ENCODE data around the gene SLC27A3. TPM values are rescaled to one million over a fixed set of nuclear protein-coding genes. Genes with fewer than 3 reads are reported as not detected.

The SLC27A3 gene
- total RNA-seq (10 to 100 TPM; 52.4 to 54.5 TPM), polyA plus RNA-seq (100 to 1,000 TPM in 1 of 2 donors, 10 to 100 TPM in 1; 26.3 to 166 TPM)
- long read RNA-seq, donor 1, transcript SLC27A3-201 (10 exons, 3,351 nt): major isoform, 108 of 133 reads
- long read RNA-seq, donor 1, partial matches to known transcripts: 4 of 133 reads
- long read RNA-seq, donor 1, other reads (novel, unspliced or antisense): 20 of 133 reads
- long read RNA-seq, donor 2, transcript SLC27A3-201 (10 exons, 3,351 nt): major isoform, 29 of 48 reads
- long read RNA-seq, donor 2, partial matches to known transcripts: 4 of 48 reads
- long read RNA-seq, donor 2, other reads (novel, unspliced or antisense): 12 of 48 reads

GRCh38 chr1:153774780-153775457 is at the start of gene SLC27A3:
SLC27A3 (plus strand) TSS chr1:153775407; CDS start chr1:153775498, 91 bp downstream.
- H3K27ac ChIP-seq (ENCODE audit: low read depth in 1 of 2, low read length in 2 of 2): peak within 1 kb of the TSS; percentile 54 to 82
- peak within 1 kb of the TSS; percentile 47 to 50 for H3K4me3 ChIP-seq (ENCODE audit: low read length in 2 of 2)
- DNase-seq (peak; percentile 91 to 94), ATAC-seq (ENCODE audit: low FRiP score) (peak; percentile 94)
- H3K27me3 ChIP-seq (ENCODE audit: control insufficient read depth in 1 of 2, insufficient read depth in 2 of 2, low read length in 1 of 2): no peaks in the 10 kb centered on the region
- H3K36me3 ChIP-seq (ENCODE audit: control insufficient read depth in 1 of 2, insufficient read depth in 2 of 2, low read length in 1 of 2): peaks cover 0 to 2% of the 10 kb centered on the region in 2 donors
- 0 to 1% methylated on average over 32 to 35 of the region's 35 CpGs for WGBS, 2 donors
- no peaks in the 10 kb centered on the region for H3K9me3 ChIP-seq (ENCODE audit: control insufficient read depth, low read length)
- intact Hi-C loops (cut with DNase I): loop anchor here in 1 of 2 donors (5.0 to 10.0 kb wide), 2 partner anchors 98 to 260 kb away; partner anchors contain the start of gene NPR1
- no peaks in the 10 kb centered on the region for H3K4me1 ChIP-seq (ENCODE audit: control insufficient read depth in 1 of 2, insufficient read depth in 2 of 2, low read length in 2 of 2)

GRCh38 chr1:153727463-153728304 is 47.5 kb upstream of the SLC27A3 start, which contains the start of gene INTS3:
INTS3 (plus strand) TSS chr1:153728050; CDS start chr1:153728635, 585 bp downstream.
- WGBS, 2 donors: 0 to 1% methylated on average over 48 to 49 of the region's 49 CpGs
- peak within 1 kb of the TSS; percentile 82 to 89 for H3K4me3 ChIP-seq (ENCODE audit: low read length in 2 of 2)
- no peaks in the 10 kb centered on the region for H3K4me1 ChIP-seq (ENCODE audit: control insufficient read depth in 1 of 2, insufficient read depth in 2 of 2, low read length in 2 of 2)
- intact Hi-C loops (cut with DNase I): loop anchor here in 1 of 2 donors (1.0 to 2.0 kb wide), 2 partner anchors 21 to 30 kb away; no protein-coding TSS in a partner anchor
- peak; percentile 100 for ATAC-seq (ENCODE audit: low FRiP score)
- no peaks in the 10 kb centered on the region for H3K36me3 ChIP-seq (ENCODE audit: control insufficient read depth in 1 of 2, insufficient read depth in 2 of 2, low read length in 1 of 2)
- H3K27me3 ChIP-seq (ENCODE audit: control insufficient read depth in 1 of 2, insufficient read depth in 2 of 2, low read length in 1 of 2): no peaks in the 10 kb centered on the region
- peak; percentile 100 for DNase-seq
- H3K27ac ChIP-seq (ENCODE audit: low read depth in 1 of 2, low read length in 2 of 2): peak within 1 kb of the TSS; percentile 84 to 99
- H3K9me3 ChIP-seq (ENCODE audit: control insufficient read depth, low read length): no peaks in the 10 kb centered on the region

- no peaks in the 10 kb centered on the region for H3K9me3 ChIP-seq (ENCODE audit: control insufficient read depth, low read length)
- H3K36me3 ChIP-seq (ENCODE audit: control insufficient read depth in 1 of 2, insufficient read depth in 2 of 2, low read length in 1 of 2): no peaks in the 10 kb centered on the region
- DNase-seq: peak; percentile 65 to 78
- peak; percentile 51 for ATAC-seq (ENCODE audit: low FRiP score)
- no peaks in the 10 kb centered on the region for H3K4me1 ChIP-seq (ENCODE audit: control insufficient read depth in 1 of 2, insufficient read depth in 2 of 2, low read length in 2 of 2)
- intact Hi-C loops (cut with DNase I): loop anchor here in 1 of 2 donors (2.0 kb wide), 1 partner anchor 20 kb away; no protein-coding TSS in a partner anchor
- no peaks in the 10 kb centered on the region for H3K27me3 ChIP-seq (ENCODE audit: control insufficient read depth in 1 of 2, insufficient read depth in 2 of 2, low read length in 1 of 2)
- peak overlapping the region; percentile 82 to 89 for H3K4me3 ChIP-seq (ENCODE audit: low read length in 2 of 2)
- peak overlapping the region; percentile 84 to 99 for H3K27ac ChIP-seq (ENCODE audit: low read depth in 1 of 2, low read length in 2 of 2)
- whole genome bisulfite sequencing, 2 donors: 0 to 1% methylated on average over 18 to 19 of the region's 19 CpGs
Observed at GRCh38 chr1:153728305-153729066, 46.7 kb upstream of the SLC27A3 start.

DNA sequence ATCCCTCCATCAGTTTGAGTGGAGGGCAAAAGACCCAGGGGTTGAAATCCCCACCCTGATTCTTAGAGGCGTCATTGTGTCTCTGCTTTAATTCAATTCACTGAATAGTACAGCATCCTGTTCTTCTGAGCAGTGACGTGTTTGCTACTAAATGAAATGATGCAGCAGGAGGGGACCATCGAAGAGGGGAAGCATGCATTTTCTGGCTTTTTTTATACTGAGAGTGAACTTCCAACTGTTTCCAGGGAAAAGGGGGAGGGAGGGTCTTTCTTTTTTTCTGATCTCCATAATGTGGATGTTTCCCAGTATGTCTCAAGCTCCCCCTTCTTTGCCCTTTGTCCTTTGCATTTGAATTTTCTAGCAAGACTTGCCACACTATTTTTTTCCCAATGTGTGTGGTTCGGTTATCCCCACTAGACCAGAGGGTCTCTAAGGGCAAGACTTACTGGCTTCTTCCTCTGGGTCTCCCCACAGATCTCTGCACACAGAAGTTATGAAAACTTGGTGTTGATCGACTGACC is 44.7 kb upstream of the SLC27A3 start:
- no peaks in the 10 kb centered on the region for H3K9me3 ChIP-seq (ENCODE audit: control insufficient read depth, low read length)
- no peak overlapping the region for H3K4me3 ChIP-seq (ENCODE audit: low read length in 2 of 2)
- peak overlapping the region in 1 of 2 donors; percentile 83 for H3K27ac ChIP-seq (ENCODE audit: low read depth in 1 of 2, low read length in 2 of 2)
- intact Hi-C loops (cut with DNase I): no loop called here
- DNase-seq (no peak), ATAC-seq (ENCODE audit: low FRiP score) (no peak)
- 29 to 32% methylated on average over 5 of the region's 5 CpGs for whole genome bisulfite sequencing, 2 donors
- no peaks in the 10 kb centered on the region for H3K27me3 ChIP-seq (ENCODE audit: control insufficient read depth in 1 of 2, insufficient read depth in 2 of 2, low read length in 1 of 2)
- H3K4me1 ChIP-seq (ENCODE audit: control insufficient read depth in 1 of 2, insufficient read depth in 2 of 2, low read length in 2 of 2): peaks cover 0 to 8% of the 10 kb centered on the region in 2 donors
- no peaks in the 10 kb centered on the region for H3K36me3 ChIP-seq (ENCODE audit: control insufficient read depth in 1 of 2, insufficient read depth in 2 of 2, low read length in 1 of 2)

- Histone ChIP-seq H3K4me3 (ENCODE audit: low read length in 2 of 2) (no peak overlapping the region), H3K36me3 (ENCODE audit: control insufficient read depth in 1 of 2, insufficient read depth in 2 of 2, low read length in 1 of 2) (peaks cover 0 to 2% of the 10 kb centered on the region in 2 donors), H3K27ac (ENCODE audit: low read depth in 1 of 2, low read length in 2 of 2) (peak overlapping the region; percentile 11 to 51), H3K4me1 (ENCODE audit: control insufficient read depth in 1 of 2, insufficient read depth in 2 of 2, low read length in 2 of 2) (peaks cover 0 to 8% of the 10 kb centered on the region in 2 donors), H3K9me3 (ENCODE audit: control insufficient read depth, low read length) (no peaks in the 10 kb centered on the region), H3K27me3 (ENCODE audit: control insufficient read depth in 1 of 2, insufficient read depth in 2 of 2, low read length in 1 of 2) (no peaks in the 10 kb centered on the region)
- no peak for DNase-seq
- WGBS, 2 donors: 0 to 10% methylated on average over 1 of the region's 1 CpG
- no peak for ATAC-seq (ENCODE audit: low FRiP score)
- intact Hi-C loops (cut with DNase I): no loop called here
Observed at GRCh38 chr1:153733970-153734369, 41.2 kb upstream of the SLC27A3 start.

- ATAC-seq (ENCODE audit: low FRiP score): no peak
- Histone ChIP-seq H3K4me3 (ENCODE audit: low read length in 2 of 2) (no peak overlapping the region), H3K36me3 (ENCODE audit: control insufficient read depth in 1 of 2, insufficient read depth in 2 of 2, low read length in 1 of 2) (peaks cover 0 to 2% of the 10 kb centered on the region in 2 donors), H3K27me3 (ENCODE audit: control insufficient read depth in 1 of 2, insufficient read depth in 2 of 2, low read length in 1 of 2) (no peaks in the 10 kb centered on the region), H3K27ac (ENCODE audit: low read depth in 1 of 2, low read length in 2 of 2) (peak overlapping the region; percentile 6 to 51), H3K4me1 (ENCODE audit: control insufficient read depth in 1 of 2, insufficient read depth in 2 of 2, low read length in 2 of 2) (peaks cover 0 to 8% of the 10 kb centered on the region in 2 donors), H3K9me3 (ENCODE audit: control insufficient read depth, low read length) (no peaks in the 10 kb centered on the region)
- WGBS, 2 donors: 55% methylated on average over 3 of the region's 3 CpGs
- no peak for DNase-seq
- intact Hi-C loops (cut with DNase I): no loop called here
Observed at GRCh38 chr1:153734396-153735089, 40.7 kb upstream of the SLC27A3 start.

GRCh38 chr1:153735090-153735420 is 40.2 kb upstream of the SLC27A3 start:
- intact Hi-C loops (cut with DNase I): no loop called here
- 91 to 93% methylated on average over 3 of the region's 3 CpGs for WGBS, 2 donors
- H3K27ac ChIP-seq (ENCODE audit: low read depth in 1 of 2, low read length in 2 of 2): no peak overlapping the region
- peaks cover 0 to 2% of the 10 kb centered on the region in 2 donors for H3K36me3 ChIP-seq (ENCODE audit: control insufficient read depth in 1 of 2, insufficient read depth in 2 of 2, low read length in 1 of 2)
- H3K4me3 ChIP-seq (ENCODE audit: low read length in 2 of 2): no peak overlapping the region
- H3K4me1 ChIP-seq (ENCODE audit: control insufficient read depth in 1 of 2, insufficient read depth in 2 of 2, low read length in 2 of 2): peaks cover 0 to 8% of the 10 kb centered on the region in 2 donors
- H3K27me3 ChIP-seq (ENCODE audit: control insufficient read depth in 1 of 2, insufficient read depth in 2 of 2, low read length in 1 of 2): no peaks in the 10 kb centered on the region
- ATAC-seq (ENCODE audit: low FRiP score): no peak
- DNase-seq: no peak
- H3K9me3 ChIP-seq (ENCODE audit: control insufficient read depth, low read length): no peaks in the 10 kb centered on the region

All from aorta (tissue), 5 donors.